GM06990 (cell line): ENCODE data around the gene OVAAL.

ENCODE experiments used
- DNase-seq: peaks from one replicate; pipeline ENCODE4 v3.0.0-alpha.2; 2011; ENCODE audit not compliant: insufficient read length; ENCODE audit errors: extremely low read depth
- H3K27me3 ChIP-seq: replicated peaks from 2 replicates; pipeline ENCODE4 v1.6.0; 2011; ENCODE audit warnings: low read length; ENCODE audit not compliant: control insufficient read depth, insufficient read depth
- H3K36me3 ChIP-seq: 2 replicates; pipeline ENCODE4 v1.5.1; 2011; ENCODE audit warnings: low read length; ENCODE audit not compliant: control insufficient read depth, insufficient read depth
- H3K4me3 ChIP-seq: replicated peaks from 2 replicates; pipeline ENCODE4 v1.5.1; 2011; ENCODE audit warnings: low read depth, mild to moderate bottlenecking, control low read depth, low read length
- CTCF ChIP-seq: IDR thresholded peaks from 2 replicates; pipeline ENCODE4 v1.5.1; 2011; ENCODE audit warnings: low read length, control low read depth, mild to moderate bottlenecking, inconsistent platforms; ENCODE audit not compliant: insufficient read depth, poor library complexity, severe bottlenecking

Gene OVAAL

GRCh38 chr1:180521474-180522212, 37.1 kb upstream of the OVAAL start:
- H3K36me3 ChIP-seq: no peaks in the 10 kb centered on the region
- no peak for TF ChIP-seq CTCF
- no peak for DNase-seq

GRCh38 chr1:180522213-180522515, 36.6 kb upstream of the OVAAL start:
- H3K4me3 ChIP-seq: no peak overlapping the region
- DNase-seq: no peak

More at GRCh38 chr1:180521474-180522212, 37.1 kb upstream of the OVAAL start:
- H3K4me3 ChIP-seq: no peak overlapping the region
- no peaks in the 10 kb centered on the region for H3K27me3 ChIP-seq

GRCh38 chr1:180524160-180524914, 34.4 kb upstream of the OVAAL start:
- Histone ChIP-seq H3K27me3 (no peaks in the 10 kb centered on the region), H3K4me3 (no peak overlapping the region), H3K36me3 (no peaks in the 10 kb centered on the region)
- no peak for DNase-seq
- no peak for TF ChIP-seq CTCF

More at GRCh38 chr1:180522213-180522515, 36.6 kb upstream of the OVAAL start:
- Histone ChIP-seq H3K27me3 (no peaks in the 10 kb centered on the region), H3K36me3 (no peaks in the 10 kb centered on the region)
- TF ChIP-seq CTCF: no peak

GRCh38 chr1:180524915-180525714, 33.6 kb upstream of the OVAAL start:
- Histone ChIP-seq H3K4me3 (no peak overlapping the region), H3K36me3 (no peaks in the 10 kb centered on the region), H3K27me3 (no peaks in the 10 kb centered on the region)
- no peak for DNase-seq
- TF ChIP-seq CTCF: no peak

GRCh38 chr1:180525715-180526039, 33.1 kb upstream of the OVAAL start:
- no peaks in the 10 kb centered on the region for H3K36me3 ChIP-seq
- H3K4me3 ChIP-seq: no peak overlapping the region
- TF ChIP-seq CTCF: no peak
- no peaks in the 10 kb centered on the region for H3K27me3 ChIP-seq
- no peak for DNase-seq
